Nephron (organoid): ENCODE results near the gene TPRA1.
A peak's percentile ranks its signal among the peaks of the same experiment; 100 is the strongest.
"Not testable (repeated sequence)": the region's sequence is repeated elsewhere in the genome, so short reads cannot be mapped to it uniquely, and the experiment has no call there.

ENCODE experiments used
- H3K27ac Mint-ChIP-seq, 3 experiments: 2 replicates each; pipeline ENCODE4 v1.8.0; 2020; ENCODE audit warnings: mixed read lengths in 3 of 3, mild to moderate bottlenecking in 2 of 3, moderate library complexity in 1 of 3
- H3K27me3 Mint-ChIP-seq: 2 replicates; pipeline ENCODE4 v1.8.0; 2021; ENCODE audit warnings: low read depth, mild to moderate bottlenecking, moderate library complexity, mixed read lengths
- H3K36me3 Mint-ChIP-seq: 2 replicates; pipeline ENCODE4 v1.8.0; 2020; ENCODE audit warnings: low read depth, mixed read lengths
- H3K4me1 Mint-ChIP-seq: 2 replicates; pipeline ENCODE4 v1.8.0; 2020; ENCODE audit warnings: mixed read lengths
- H3K4me3 Mint-ChIP-seq, 3 experiments: 2 replicates each; pipeline ENCODE4 v1.8.0; 2020; ENCODE audit warnings: mild to moderate bottlenecking in 3 of 3, mixed read lengths in 3 of 3, moderate library complexity in 2 of 3
- H3K9me3 Mint-ChIP-seq: 2 replicates; pipeline ENCODE4 v1.8.0; 2020; ENCODE audit warnings: mixed read lengths
- TF ChIP-seq, protein P1 (sequence below), 3 experiments: fragments of 200-600 bp; sonication (generic); IDR thresholded peaks; one replicate each; pipeline ENCODE4 v1.5.0; 2021; ENCODE audit warnings: antibody characterized with exemption in 3 of 3; ENCODE audit not compliant: unreplicated experiment in 3 of 3

TPRA1 gene

DNA sequence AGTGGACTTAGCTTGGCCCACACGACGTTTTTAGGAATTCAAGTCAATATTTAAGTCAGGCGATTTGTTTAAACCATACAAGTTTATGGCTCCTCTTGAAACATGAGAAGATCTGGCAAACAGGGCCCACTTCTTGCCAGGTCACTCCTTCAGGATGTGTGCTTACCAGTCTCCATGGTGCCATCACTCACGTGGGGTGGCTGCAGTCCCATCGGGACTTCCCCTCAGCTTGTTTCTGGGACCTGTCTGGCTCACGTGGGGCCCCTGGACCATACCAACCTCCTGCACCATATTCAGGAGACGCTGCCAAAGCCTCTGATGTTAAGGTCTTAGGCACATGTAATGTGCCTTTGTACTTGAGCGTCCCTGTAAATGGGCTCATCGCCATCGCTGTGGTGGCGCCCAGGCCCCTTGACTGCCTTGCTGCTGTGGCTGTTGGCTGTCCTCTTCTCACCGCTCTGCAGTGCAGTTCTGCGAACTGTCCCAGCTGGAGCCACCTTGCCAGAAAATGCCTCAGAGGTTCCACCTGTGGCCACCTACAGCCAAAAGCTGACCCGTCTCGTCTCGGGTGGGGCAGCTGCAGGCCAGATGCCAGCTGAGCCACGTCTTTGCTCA, 16.6 kb upstream of the TPRA1 start:
- Mint-ChIP-seq H3K27me3 (no peaks in the 10 kb centered on the region), H3K4me1 (no peaks in the 10 kb centered on the region), H3K4me3 (no peak overlapping the region), H3K27ac (no peak overlapping the region), H3K36me3 (peaks cover 75% of the 10 kb centered on the region), H3K9me3 (no peaks in the 10 kb centered on the region)
- TF ChIP-seq, protein P1, sequence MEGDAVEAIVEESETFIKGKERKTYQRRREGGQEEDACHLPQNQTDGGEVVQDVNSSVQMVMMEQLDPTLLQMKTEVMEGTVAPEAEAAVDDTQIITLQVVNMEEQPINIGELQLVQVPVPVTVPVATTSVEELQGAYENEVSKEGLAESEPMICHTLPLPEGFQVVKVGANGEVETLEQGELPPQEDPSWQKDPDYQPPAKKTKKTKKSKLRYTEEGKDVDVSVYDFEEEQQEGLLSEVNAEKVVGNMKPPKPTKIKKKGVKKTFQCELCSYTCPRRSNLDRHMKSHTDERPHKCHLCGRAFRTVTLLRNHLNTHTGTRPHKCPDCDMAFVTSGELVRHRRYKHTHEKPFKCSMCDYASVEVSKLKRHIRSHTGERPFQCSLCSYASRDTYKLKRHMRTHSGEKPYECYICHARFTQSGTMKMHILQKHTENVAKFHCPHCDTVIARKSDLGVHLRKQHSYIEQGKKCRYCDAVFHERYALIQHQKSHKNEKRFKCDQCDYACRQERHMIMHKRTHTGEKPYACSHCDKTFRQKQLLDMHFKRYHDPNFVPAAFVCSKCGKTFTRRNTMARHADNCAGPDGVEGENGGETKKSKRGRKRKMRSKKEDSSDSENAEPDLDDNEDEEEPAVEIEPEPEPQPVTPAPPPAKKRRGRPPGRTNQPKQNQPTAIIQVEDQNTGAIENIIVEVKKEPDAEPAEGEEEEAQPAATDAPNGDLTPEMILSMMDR (IDR thresholded peaks at IDR 0.05; ENCODE audit: unreplicated experiment in 3 of 3) = no peak

- peaks cover 78% of the 10 kb centered on the region for H3K36me3 Mint-ChIP-seq
Observed at GRCh38 chr3:127606086-127606805, 15.7 kb upstream of the TPRA1 start.

DNA sequence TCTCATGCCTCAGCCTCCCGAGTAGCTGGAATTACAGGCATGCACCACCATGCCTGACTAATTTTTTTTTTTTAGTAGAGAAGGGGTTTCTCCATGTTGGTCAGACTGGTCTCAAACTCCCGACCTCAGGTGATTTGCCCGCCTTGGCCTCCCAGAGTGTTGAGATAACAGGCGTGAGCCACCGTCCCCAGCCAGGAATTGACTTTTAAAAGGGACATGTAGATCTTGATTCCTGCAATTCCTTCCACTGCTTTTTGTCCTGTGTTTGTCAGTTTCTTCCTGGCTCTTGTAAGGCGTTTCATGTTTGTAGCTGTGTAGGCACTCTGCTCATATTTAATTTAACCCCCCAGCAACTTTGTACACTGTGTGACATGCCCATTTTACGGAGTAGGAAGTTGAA, 15.0 kb upstream of the TPRA1 start:
- H3K27me3 Mint-ChIP-seq, H3K4me3 Mint-ChIP-seq, H3K4me1 Mint-ChIP-seq, H3K9me3 Mint-ChIP-seq, H3K27ac Mint-ChIP-seq: not testable (repeated sequence)
- H3K36me3 Mint-ChIP-seq = peaks cover 75% of the 10 kb centered on the region

More at GRCh38 chr3:127606086-127606805, 15.7 kb upstream of the TPRA1 start:
- TF ChIP-seq, protein P1 (IDR thresholded peaks at IDR 0.05; ENCODE audit: unreplicated experiment in 3 of 3) = no peak
- no peaks in the 10 kb centered on the region for H3K4me1 Mint-ChIP-seq
- no peaks in the 10 kb centered on the region for H3K27me3 Mint-ChIP-seq
- H3K9me3 Mint-ChIP-seq = no peaks in the 10 kb centered on the region
- peak overlapping the region in 1 of 3 experiments; percentile 61 for H3K27ac Mint-ChIP-seq
- no peak overlapping the region for H3K4me3 Mint-ChIP-seq

DNA sequence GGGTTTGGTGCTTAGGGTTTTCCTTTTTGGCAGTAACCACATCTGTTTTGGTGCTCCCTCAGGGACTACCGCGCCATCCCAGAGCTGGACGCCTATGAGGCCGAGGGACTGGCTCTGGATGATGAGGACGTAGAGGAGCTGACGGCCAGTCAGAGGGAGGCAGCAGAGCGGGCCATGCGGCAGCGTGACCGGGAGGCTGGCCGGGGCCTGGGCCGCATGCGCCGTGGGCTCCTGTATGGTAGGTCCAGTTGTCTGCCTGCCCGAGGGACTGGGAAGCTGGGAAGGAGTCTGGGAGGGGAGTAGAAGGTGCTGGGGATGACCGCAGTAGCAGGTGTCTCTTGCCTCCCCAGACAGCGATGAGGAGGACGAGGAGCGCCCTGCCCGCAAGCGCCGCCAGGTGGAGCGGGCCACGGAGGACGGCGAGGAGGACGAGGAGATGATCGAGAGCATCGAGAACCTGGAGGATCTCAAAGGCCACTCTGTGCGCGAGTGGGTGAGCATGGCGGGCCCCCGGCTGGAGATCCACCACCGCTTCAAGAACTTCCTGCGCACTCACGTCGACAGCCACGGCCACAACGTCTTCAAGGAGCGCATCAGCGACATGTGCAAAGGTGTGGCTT, 14.1 kb upstream of the TPRA1 start:
- peaks cover 5% of the 10 kb centered on the region for H3K4me1 Mint-ChIP-seq
- H3K36me3 Mint-ChIP-seq = peaks cover 66% of the 10 kb centered on the region
- no peaks in the 10 kb centered on the region for H3K27me3 Mint-ChIP-seq
- no peak overlapping the region for H3K27ac Mint-ChIP-seq
- H3K9me3 Mint-ChIP-seq = no peaks in the 10 kb centered on the region
- no peak overlapping the region for H3K4me3 Mint-ChIP-seq
- TF ChIP-seq, protein P1 (IDR thresholded peaks at IDR 0.05; ENCODE audit: unreplicated experiment in 3 of 3) = no peak

DNA sequence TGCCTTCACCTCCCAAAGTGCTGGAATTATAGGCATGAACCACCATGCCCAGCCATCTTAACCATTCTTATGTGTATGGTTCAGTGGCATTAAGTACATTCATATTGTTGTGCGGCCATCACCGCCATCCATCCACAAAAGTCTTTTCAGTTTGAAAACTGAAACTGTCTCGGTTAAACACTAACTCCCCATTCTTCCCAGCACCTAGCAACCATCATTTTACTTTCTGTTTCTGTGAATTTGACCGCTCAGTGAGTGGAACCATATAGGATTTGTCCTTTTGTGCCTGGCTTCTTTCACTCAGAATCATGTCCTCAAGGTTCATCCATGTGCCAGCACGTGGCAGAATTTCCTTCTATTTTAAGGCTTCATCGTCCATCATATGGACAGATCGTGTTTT, 13.5 kb upstream of the TPRA1 start:
- Mint-ChIP-seq H3K4me3 (no peak overlapping the region), H3K4me1 (peaks cover 6% of the 10 kb centered on the region), H3K27me3 (no peaks in the 10 kb centered on the region), H3K9me3 (no peaks in the 10 kb centered on the region), H3K27ac (no peak overlapping the region), H3K36me3 (peaks cover 61% of the 10 kb centered on the region)
- TF ChIP-seq, protein P1 (IDR thresholded peaks at IDR 0.05; ENCODE audit: unreplicated experiment in 3 of 3) = no peak

DNA sequence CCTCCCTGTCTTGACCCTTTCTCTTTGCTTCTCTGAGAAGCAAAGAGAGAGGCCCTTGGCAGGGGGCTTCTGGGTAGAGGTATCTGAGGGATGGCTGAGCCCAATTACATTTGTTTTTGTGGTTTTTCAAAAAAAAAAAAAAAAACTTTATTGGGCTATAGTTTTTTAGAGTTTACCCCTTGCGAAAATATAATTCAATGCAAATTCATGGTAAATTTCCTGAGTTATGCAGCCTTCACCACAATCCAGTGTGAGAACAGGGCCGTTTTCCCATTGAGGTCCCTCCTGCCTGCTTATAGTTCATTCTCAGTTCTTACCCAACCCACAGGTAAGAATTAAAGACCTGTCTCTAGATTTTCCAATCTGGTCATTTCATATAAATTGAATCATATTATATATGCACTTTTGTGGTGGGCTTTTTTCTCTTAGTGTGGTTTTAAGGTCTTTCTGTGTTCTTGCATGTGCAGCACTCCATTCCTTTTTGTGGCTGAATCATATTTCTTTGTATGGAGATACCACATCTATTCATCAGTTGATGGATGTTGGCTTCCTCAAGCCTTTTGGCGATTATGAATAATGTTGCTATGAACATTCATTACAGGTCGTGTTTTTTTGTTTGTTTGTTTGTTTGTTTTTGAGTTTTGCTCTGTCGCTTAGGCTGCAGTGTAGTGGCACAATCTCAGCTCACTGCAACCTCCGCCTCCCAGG, 10.4 kb upstream of the TPRA1 start:
- Mint-ChIP-seq H3K27me3 (no peaks in the 10 kb centered on the region), H3K4me1 (peaks cover 12% of the 10 kb centered on the region), H3K4me3 (peak overlapping the region; percentile 49 to 65 (median 53)), H3K27ac (no peak overlapping the region), H3K9me3 (no peaks in the 10 kb centered on the region), H3K36me3 (peaks cover 34% of the 10 kb centered on the region)
- TF ChIP-seq, protein P1 (IDR thresholded peaks at IDR 0.05; ENCODE audit: unreplicated experiment in 3 of 3) = no peak
